Fibroblast of gingiva (primary cell): ENCODE results near the gene TXNRD2.
"Not testable (repeated sequence)": the region's sequence is repeated elsewhere in the genome, so short reads cannot be mapped to it uniquely, and the experiment has no call there.

ENCODE experiments used
- DNase-seq: peaks from one replicate; pipeline ENCODE4 v3.0.0-alpha.2; 2011; ENCODE audit warnings: low read depth

Gene TXNRD2

DNA sequence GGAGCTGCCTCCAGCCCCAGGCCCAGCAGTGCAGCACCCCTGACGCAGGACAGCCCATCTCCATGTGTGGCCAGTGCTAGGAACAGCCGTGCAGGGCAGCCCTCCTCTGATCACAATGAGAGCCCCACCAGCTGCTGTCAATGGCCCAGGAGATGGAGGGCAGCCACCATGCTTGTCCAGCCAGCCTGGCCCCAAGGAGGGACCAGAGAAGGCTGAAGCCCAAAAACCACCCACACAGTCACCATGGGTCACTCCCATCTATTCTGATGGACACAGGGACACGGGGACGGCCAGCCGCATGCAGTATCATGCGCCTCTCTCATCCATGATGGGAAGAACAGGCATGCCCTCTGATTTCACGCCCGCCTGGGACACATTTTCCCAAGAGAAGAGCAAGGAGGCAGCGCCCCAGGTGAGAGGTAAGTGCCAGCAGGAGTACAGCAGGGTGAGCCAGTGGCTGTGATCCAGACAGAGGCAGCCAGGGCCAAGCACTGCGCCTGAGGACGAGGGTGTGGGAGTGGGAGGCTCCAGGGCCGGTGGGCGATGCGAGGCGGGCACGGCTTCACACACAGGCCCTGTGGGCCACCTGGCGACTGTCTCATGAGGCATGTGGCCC lies 53.4 kb downstream of the TXNRD2 start:
- no peak for DNase-seq

DNA sequence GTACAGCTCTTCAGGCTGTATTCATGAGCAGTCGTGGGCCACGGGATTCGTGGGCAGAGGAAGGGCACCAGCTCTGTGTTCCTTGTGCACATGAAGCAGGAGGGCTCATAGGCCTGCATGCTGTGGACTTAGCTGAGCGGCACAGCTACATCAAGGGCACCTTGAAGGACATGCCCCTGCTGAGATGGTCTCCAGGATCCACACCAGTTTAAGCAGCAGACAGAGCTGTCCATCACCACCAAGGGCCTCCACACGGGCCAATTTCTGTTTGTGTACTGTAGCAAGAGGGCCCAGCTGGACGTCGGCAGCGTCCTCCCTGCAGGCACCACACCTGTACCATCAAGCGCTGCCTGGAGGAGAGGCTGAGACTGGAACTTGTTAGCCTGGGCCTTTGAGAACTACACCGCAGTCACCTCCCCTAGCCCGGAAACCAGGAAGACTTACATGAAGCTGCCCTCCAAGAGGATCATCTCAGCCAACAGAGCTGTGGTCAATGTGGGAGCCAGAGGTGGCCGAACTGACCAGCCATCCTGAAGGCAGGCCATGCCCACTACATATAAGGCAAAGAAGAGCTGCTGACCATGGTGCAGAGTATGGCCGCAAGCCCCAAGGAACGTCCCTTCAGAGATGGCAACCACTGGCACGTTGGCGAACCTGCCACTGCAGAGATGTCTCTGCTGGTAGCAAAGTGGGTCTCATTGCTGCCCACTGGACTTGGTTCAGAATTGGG lies 54.2 kb downstream of the TXNRD2 start:
- DNase-seq = no peak

DNA sequence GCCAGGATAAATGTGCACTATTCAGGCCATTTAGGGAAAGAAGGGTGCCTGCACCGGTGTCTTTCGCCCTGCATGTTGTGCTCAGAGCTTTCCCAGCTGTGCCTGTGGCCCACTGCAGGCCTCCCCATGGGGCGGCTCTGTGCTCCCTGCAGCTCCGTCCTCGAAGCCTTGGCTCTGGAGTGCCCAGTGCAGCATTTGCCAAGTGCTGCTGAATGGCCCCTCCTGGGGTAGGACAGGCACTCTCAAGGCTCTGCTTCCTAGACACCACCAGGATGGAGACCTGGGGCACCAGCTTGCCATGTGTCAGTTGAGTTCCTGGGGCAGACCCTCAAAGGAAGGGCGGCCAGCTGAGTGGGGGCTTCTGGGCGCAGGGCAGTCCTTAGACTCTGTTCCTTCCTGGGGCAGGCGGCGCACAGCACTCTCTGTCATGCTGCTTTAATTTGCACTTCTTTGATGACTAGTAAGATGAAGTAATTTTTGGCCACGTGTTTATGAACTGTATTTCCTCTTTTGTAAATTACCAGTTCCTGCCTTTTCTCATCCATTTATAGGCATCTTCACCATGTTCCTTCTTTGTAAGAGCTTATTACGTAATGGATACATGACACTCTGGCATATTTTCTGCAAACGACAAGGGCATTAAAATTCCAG lies 54.9 kb downstream of the TXNRD2 start:
- peak; percentile 84 for DNase-seq

DNA sequence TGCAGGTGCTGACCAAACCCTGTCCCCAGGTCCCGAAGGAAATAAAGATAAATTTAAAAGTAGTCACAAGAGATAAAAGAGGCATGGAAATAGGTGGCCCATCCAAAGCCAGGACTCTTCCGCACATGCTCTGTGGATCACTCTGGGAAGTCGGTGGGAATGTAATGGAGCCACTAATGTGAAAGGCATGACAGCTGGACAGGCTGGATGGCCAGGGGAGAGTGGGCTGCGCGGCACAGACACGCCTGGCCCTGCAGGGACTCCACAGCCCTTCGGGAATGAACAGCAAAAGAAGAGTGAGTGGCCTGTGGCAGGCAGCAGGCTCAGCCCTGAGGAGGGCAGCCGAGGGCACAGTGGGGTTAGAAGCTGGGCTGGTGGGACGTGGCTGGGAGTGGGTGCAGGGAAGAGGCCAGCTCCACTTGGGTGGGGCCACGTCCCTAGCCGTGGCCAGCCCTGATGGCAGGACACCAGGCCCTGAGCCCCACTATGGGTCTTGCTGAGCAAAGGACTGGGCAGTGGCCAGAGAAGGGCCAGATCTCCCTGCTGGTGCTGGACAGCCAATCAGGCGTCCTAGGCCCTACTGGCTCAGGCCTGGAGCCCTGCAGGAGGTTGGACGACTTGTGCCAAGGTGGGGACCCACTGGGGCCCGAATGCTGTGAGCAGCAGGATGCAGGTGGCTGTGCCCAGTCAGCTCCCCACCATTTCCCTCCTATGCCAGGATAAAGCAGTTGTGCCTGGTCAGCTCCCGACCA lies 55.6 kb downstream of the TXNRD2 start:
- DNase-seq = no peak

DNA sequence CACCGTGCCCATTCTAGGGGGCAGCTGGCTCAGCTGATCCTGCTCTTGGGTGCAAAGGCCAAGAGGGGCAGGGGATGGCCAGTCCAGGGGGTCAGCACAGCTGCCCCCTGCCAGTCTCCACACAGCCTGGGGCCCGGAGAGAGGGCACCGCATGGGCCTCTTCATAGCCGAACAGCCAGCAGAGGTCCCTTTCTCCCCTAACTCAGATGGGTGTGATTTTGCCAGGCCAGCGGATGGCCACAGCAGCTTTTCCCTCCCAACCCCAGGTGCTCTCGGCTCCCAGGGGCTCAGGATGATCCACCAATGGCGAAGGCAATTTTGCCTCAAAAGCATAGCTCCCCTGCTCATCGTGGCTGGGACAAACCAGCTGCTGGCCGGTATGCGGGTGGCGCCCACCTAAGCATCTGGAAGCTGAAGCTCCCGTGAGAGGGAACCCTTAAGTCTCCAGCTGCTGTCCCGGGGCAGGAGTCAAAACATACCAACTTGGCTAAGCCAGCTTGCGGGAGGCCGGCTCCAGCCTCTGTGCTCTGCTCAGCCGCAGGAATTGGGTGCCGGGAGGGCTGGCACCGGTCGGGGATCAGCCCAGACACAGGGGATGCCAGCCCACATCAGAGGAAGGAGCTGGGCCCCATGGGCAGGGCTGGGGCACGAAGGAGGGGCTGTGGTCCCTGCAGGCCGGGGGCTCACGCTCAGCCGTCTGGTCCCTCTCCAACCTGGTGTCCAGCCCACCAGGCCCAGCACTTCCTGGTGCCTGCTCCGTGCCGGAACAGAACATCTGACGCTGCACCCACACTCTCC lies 56.5 kb downstream of the TXNRD2 start:
- DNase-seq = peak; percentile 51

DNA sequence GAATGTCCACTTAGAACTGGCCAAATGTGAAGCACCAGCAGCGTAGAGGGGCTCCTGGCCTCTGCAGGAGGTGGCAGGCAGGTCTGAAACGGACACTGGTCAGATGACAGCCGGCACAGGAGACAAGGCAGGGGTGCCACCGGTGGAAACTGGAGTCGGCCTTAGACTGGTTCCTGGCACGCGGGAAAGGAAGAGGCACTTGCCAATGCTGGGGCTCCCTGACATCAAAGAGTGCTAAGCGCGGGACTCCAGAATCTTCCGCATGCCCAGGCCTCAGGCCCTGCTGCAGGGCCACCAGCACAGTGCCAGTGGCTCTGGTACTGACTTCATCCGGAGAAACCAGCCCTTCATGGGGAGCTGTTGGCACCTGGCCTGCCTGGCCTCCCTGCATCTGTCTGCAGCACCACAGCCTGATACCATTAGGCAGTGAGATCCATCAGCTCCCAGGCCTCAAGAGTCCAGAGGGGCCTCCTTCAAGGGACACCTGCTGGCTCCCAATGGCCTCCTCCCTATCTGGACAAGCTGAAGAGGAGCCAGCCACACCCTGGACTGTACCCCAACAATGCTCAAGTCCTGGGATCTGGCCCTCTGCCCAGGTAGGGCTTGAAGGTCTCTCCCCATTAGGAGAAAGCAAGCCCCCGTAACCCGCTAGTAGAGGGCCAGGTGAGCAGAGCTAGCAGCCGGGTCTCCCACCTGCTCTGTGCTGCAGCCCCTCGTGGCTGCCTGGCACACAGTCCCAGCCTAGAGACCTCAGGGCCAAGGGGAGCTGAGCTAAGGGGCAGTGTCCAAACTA lies 57.3 kb downstream of the TXNRD2 start:
- no peak for DNase-seq

DNA sequence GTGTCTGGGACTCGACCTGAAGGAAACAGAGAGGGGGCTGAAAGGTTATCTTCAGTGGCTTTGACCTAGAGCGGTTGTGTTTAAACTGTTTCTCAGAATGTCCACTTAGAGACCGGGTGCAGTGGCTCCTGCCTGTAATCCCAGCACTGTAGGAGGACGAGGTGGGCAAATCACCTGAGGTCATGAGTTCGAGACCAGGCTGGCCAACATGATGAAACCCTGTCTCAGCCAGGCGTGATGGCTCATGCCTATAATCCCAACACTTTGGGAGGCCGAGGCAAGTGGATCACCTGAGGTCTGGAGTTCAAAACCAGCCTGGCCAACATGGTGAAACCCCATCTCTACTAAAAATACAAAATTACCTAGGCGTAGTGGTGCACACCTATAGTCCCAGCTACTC lies 58.2 kb downstream of the TXNRD2 start:
- DNase-seq = not testable (repeated sequence)

DNA sequence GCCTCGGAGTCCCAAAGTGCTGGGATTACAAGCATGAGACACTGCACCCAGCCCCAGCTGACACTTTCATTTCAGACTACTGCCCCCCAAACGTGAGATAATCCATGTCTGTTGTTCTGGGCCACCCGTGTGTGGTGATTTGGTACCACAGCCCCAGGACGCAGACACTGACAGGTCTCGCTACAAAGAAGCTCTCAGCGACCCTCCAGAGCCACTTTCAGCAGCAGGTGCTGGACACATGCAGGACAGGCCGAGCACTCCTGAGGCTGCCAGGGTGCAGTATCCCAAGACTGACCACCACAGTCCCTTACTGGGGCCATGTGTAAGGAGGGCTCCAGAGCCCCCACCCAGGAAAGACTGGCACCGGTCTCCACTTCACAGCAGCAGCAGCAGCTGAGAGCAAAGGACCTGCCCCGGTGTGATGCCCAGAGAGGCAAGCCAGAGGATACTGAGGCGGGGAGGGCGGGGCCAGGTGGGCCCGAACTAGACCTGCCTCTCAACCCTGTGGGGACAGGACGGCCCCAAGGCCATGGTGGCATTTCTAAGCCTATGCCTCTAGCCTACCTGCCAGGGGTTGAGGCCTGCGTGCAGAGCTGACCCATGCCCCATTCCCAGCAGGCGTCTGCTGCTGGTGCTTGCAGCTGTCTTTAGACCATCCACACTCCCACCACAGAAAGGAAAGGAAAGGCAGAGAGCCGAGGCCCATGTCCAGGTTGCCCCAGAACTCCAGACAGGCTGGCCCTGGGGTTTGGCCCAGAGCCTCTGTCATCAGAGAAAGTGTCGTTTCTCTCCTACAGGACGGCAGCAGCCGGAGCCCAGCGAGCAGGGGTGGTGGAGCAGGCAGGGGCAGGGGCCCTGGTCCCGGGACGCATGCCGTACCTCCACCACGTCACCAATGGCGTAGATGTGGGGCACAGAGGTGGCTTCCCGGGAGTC lies 58.9 kb downstream of the TXNRD2 start:
- no peak for DNase-seq

DNA sequence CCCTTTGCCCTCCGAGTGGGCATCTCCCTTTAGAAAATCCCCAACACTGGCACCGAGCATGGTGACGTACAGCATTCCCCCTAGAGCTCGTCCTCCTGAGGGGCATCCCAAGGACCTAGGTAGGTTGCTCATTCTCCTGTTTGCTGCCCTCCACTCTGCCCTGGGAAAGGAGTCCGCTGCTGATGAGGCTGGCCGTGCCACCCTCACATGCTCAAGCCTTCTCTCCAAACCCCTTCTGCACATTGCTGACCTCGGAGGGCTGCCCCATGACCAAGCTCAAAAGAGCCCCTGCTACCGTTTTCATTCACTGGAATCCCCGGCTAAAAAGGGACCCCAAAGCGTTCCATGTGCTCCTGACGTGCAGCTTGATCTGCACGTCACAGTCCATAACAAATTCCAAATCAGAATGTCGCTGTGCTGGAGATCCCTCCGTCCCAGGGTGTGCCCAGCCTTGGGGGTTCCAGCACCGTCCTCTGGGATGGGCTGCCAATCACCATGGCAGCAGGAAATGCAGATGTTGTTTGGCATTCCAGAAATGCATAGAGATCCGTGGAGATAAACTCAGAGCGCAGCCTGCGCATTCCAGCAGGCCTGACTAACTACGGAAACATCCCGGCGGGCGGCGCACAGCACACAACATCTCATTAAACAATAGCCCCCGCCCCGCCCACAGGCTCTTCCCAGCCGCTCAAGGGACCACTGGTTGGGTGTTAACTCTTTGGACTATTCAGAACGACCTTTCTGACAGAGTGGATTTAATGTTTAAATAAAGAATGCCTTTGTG lies 60.6 kb downstream of the TXNRD2 start:
- peak; percentile 98 for DNase-seq

DNA sequence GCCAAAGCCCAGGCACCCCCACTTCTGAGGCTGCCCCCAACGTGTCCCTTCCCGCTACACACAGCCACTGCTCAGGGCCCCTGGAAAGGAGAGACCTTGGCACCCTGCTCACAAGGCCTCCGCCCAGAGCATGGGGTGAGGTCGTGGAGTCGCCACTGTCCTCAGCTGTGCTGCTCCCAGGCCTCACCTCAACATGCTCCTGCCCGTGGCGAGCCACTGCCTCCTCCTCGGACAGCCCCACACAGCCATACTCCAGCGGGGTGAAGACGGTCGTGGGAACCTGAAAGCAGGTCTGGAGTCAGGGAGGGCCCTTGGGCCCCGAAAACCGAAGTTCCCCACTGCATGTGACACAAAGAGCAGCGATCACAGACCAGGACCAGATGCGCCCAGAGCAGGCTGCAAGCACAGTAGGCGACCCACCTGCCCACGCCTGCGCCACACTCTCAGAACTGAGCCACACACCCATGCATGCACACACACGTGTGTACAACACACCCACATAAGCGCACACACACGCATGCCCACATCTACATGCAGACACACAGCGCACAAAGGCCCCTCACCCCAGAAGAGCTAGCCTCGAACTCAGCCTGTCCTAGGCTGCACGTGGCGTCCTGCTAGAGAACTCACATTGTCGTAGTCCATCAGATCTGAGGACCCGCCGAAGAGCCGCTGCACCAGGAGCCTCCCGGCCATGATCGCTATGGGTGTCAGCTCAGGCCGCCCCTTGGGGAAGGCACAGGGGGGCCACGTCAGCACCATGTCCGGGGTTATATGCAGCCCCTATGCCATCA lies 61.4 kb downstream of the TXNRD2 start:
- no peak for DNase-seq

DNA sequence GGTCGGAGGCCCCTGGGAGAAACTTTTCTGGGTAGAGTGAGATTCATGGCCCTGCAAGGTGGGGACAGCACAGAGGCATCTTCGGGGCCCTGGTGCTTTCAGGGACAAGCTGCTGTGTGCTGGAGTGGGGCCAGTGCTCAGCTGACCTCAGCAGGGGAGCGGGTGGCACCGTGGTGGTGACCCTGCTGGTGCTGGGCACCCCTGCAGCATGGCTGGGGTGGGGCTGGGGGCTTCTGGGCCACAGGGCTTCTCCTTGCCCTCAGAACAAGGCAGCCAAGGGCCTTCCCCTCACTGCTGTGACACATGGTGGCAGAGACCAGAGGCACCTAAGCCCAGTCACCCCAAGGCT lies 62.0 kb downstream of the TXNRD2 start:
- no peak for DNase-seq

DNA sequence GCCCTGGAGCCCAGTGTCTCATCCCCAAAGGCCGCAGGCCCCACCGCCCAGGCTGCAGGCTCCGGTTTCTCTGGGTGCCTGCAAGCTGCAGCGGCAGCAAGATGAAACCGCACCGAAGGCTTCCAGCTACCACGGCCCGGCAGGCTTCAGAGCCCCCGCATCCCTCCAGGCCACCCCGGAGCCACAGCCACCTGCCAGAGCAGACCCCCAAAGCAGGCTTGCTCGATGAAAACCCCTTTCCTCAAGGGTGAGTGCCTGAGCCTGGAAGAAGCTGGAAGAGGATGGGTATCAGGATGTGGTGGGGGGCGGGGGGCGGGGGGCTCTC lies 62.4 kb downstream of the TXNRD2 start:
- no peak for DNase-seq

DNA sequence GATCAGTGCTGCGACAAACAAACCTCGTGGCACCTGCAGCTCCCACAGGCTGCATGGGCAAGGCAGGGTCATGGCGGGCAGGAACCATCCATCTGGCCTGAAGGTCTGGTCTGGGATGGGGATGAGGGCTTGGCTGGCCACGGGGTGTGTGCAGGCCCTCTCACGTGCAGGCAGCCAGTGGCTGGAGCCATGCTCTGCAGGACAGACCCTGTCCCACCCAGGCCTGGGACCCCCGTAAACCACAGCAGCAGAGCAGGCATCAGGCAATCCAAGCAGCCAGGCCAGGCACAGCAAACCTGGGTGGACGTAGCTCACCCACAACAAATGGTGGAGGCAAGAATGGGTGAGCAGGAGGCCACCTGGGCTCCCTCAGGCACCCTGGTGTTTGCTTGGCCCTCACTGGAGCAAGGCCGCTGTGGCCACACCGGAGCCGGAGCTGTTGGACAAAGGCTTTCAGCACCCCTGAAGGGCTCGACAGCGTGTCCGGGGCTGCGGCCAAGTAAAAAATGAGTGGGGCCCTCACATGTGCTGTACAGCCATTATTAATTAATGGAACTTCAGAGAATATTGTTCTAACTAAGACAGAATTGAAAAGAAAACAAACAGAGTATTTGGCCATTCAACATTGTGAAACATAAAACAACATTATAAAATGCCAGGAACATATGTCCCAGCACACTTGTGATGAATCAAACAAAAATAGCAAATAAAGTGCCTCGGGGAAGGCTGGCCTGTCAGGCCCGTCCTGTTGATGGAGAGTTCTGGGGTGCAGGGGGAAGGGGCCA lies 63.0 kb downstream of the TXNRD2 start:
- peak; percentile 85 for DNase-seq

DNA sequence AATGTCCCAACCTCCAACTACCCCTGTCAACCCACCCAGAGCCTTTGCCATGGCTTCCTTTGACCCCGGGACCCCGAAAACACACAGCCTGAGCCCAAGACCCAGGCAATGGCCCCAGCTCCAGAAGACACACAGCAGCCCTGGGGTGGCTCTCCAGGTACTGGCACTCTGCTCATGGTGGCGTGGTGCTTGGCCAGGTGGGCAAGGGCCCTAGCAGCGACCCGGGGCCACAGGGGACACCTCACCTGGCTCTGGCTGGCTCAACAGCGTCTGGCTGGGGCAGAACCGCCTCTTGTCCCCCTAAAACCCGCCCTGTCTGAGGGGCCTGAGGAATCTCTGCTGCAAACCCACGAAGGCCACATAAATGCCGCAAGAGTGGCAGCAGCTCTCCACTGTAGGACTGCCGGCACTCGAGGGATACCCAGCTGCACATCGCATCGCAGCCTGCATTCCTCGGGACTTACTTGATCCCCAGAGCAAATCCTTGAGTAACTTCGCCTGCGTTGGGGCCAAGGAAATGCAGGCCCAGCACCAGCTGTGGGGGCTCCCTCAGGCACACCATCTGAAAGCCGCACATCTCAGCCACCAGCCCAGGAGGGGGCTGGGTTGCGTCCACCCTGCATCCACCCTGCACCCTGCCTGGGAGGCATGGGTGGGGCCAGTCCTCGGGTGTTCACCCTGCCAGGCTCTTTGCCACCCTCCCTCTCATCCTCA lies 63.8 kb downstream of the TXNRD2 start:
- DNase-seq = peak; percentile 83

DNA sequence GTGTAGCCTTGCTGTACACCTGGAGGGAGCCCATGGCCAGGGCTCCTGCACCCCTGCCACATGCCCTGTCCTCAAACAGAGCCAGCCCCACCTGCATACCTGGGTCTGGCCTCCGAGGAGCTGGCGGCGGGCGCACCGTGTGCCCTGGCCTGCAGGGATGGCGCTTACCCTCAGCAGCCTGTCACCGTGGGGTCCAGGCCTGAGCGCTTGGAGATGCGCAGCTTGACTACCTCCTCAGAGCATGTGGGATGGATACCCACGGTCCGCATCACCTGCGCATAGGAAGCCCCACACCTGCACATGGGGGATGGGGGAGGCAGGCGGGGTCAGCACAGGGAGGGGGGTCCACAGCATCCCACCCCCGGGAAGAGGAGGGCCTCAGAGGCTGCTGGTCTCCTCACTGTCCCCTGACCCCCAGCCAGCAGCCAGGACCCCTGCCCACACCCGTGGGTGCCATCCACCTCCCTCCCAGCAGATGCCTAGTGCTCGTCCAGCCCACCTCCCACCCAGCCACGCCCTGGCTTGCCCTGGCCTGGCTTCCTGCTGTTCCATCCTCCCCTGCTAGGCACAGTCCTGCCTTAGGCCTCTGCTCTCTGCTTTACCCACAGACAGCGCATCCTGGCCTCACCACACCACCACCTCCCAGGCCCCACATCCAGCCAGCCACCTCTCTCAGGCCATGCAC lies 64.5 kb downstream of the TXNRD2 start:
- no peak for DNase-seq

DNA sequence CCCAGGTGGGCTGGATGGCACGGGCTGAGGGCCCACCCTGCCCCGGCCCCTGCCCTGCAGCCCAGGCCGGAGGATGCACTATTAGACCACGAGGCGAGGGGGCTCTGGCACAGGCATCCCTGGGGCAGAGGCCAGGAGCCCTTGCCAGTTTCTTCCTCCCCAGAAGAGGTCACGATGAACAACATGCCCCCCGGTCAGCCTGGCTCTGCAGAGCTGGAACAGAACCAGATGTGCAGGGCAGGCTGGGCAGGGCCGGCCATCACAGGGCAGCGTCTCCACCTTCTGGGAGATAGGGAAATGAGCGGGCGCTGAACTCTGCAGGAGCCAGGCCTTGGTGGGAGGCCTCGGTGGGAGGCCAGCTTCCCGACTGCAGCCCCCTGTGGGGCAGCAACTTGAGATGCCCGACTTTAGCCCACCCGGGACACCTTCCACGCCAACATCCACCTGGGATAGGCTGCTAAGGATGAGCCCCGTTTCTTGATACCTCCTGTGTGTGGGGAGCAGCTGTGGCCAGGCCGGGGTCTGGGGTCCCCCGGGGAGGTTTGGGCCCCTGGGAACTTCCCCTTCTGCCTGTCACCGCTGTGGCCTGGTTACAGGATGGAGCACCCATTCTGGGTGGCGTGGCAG lies 65.2 kb downstream of the TXNRD2 start:
- no peak for DNase-seq
